ENCODE data around the gene FES.

The FES gene

DNA sequence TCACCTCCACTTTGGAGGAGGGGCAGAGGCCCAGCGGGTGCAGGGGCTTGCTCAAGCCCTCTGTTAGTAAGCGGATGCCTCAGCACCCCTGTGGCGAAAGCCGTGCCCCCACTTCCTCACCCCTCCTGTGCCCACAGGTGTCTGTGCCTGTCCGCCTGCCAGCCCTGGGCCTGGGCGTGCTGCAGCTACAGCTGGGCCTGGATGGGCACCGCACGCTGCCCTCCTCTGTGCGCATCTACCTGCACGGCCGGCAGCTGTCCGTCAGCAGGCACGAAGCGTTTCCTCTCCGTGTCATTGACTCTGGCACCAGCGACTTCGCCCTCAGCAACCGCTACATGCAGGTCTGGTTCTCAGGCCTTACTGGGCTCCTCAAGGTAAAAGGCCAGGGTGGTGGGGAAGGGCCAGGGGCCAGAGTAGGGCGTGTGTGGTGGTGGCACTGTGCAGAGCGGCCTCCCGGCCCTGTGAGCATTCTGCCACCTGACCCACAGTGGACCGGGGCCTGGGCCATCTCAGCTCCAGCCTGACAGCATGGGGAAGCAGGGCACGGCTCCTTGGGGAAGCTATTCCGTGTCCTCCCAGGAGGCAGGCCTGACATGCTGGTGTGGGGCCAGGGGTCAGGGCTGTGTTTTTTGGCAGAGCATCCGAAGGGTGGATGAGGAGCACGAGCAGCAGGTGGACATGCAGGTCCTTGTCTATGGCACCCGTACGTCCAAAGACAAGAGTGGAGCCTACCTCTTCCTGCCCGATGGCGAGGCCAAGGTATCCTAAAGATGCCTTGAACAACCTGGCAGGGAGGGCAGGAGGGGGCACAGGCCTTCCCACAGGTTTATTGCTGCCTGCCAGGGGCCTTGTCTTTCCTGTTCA lies 27.8 kb downstream of the FES start:
- peaks cover 85% of the 10 kb centered on the region for H3K36me3 ChIP-seq (ENCODE audit: insufficient read depth, low read length)
- 0 out of 2 replicates have a peak, but pooled peaks cover 7% of the 10 kb centered on the region for H4K20me1 ChIP-seq (ENCODE audit: insufficient read depth, low read length)
- H3K79me2 ChIP-seq (ENCODE audit: insufficient read depth, low read length): no peaks in the 10 kb centered on the region
- TF ChIP-seq CTCF (IDR thresholded peaks at IDR 0.05; ENCODE audit: borderline replicate concordance, extremely low read depth, low read length, poor library complexity, severe bottlenecking) (no peak), EZH2 (IDR thresholded peaks at IDR 0.05; ENCODE audit: borderline replicate concordance, low read depth, low read length, severe bottlenecking) (no peak)
- no peak for ATAC-seq (ENCODE audit: insufficient read depth, low read depth)
- H3K4me1 ChIP-seq (ENCODE audit: insufficient read depth, low read length): no peaks in the 10 kb centered on the region
- H3K4me2 ChIP-seq (ENCODE audit: insufficient read depth, low read length): no peak overlapping the region
- H3K27me3 ChIP-seq (ENCODE audit: insufficient read depth, low read length, poor library complexity): no peaks in the 10 kb centered on the region
- no peaks in the 10 kb centered on the region for H3K9me3 ChIP-seq (ENCODE audit: insufficient read depth, low read length, severe bottlenecking)
- H3K27ac ChIP-seq (ENCODE audit: low read length): no peak overlapping the region
- H3K9ac ChIP-seq (ENCODE audit: low read depth, low read length): no peak overlapping the region
- no peak for DNase-seq
- no peak overlapping the region for H3K4me3 ChIP-seq (ENCODE audit: low read depth in 1 of 2, low read length in 2 of 2)
- H2AFZ ChIP-seq (ENCODE audit: low read depth, low read length): no peak overlapping the region

DNA sequence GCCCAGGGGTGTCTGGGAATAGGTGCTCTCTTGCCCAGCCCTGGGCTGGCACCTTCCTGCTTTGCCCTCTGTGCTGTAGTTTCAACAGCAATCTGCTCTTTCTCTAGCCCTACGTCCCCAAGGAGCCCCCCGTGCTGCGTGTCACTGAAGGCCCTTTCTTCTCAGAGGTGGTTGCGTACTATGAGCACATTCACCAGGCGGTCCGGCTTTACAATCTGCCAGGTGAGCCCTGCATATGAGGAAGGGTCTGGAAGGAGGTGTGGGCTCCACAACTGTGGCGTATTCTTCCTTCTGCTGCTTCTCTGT lies 28.4 kb downstream of the FES start:
- H2AFZ ChIP-seq (ENCODE audit: low read depth, low read length): no peak overlapping the region
- H3K4me3 ChIP-seq (ENCODE audit: low read depth in 1 of 2, low read length in 2 of 2): no peak overlapping the region
- no peaks in the 10 kb centered on the region for H3K79me2 ChIP-seq (ENCODE audit: insufficient read depth, low read length)
- ATAC-seq (ENCODE audit: insufficient read depth, low read depth) (no peak), DNase-seq (no peak)
- H3K27me3 ChIP-seq (ENCODE audit: insufficient read depth, low read length, poor library complexity): no peaks in the 10 kb centered on the region
- no peaks in the 10 kb centered on the region for H3K9me3 ChIP-seq (ENCODE audit: insufficient read depth, low read length, severe bottlenecking)
- TF ChIP-seq EZH2 (IDR thresholded peaks at IDR 0.05; ENCODE audit: borderline replicate concordance, low read depth, low read length, severe bottlenecking) (no peak), CTCF (IDR thresholded peaks at IDR 0.05; ENCODE audit: borderline replicate concordance, extremely low read depth, low read length, poor library complexity, severe bottlenecking) (no peak)
- no peak overlapping the region for H3K27ac ChIP-seq (ENCODE audit: low read length)
- peaks cover 85% of the 10 kb centered on the region for H3K36me3 ChIP-seq (ENCODE audit: insufficient read depth, low read length)
- H3K4me2 ChIP-seq (ENCODE audit: insufficient read depth, low read length): no peak overlapping the region
- H3K4me1 ChIP-seq (ENCODE audit: insufficient read depth, low read length): no peaks in the 10 kb centered on the region
- H3K9ac ChIP-seq (ENCODE audit: low read depth, low read length): no peak overlapping the region
- 0 out of 2 replicates have a peak, but pooled peaks cover 7% of the 10 kb centered on the region for H4K20me1 ChIP-seq (ENCODE audit: insufficient read depth, low read length)

DNA sequence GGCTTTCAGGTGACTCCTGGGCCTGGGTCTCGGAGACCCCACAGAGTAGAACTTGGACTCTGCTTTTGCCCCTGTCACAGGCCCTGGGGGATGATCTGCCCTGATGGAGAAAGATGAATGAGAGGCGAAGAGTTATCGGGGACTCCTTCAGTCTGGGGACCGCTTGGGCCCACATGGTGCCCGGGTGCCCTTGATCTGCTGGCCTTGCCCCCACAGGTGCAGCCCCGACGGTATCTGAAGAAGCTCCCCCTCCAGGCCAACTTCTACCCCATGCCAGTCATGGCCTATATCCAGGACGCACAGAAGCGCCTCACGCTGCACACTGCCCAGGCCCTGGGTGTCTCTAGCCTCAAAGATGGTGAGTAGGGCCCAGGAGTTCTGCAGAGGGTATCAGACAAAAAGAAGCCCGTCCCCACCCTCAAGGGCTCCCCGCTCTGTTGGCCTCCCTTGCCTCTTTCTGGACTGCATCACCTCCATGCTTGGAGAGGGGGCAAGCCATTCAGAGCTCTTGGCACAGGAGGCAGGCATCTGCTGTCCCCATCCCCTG lies 29.2 kb downstream of the FES start:
- TF ChIP-seq CTCF (IDR thresholded peaks at IDR 0.05; ENCODE audit: borderline replicate concordance, extremely low read depth, low read length, poor library complexity, severe bottlenecking) (no peak), EZH2 (IDR thresholded peaks at IDR 0.05; ENCODE audit: borderline replicate concordance, low read depth, low read length, severe bottlenecking) (no peak)
- H3K9ac ChIP-seq (ENCODE audit: low read depth, low read length): no peak overlapping the region
- no peak overlapping the region for H2AFZ ChIP-seq (ENCODE audit: low read depth, low read length)
- DNase-seq (no peak), ATAC-seq (ENCODE audit: insufficient read depth, low read depth) (no peak)
- peaks cover 88% of the 10 kb centered on the region for H3K36me3 ChIP-seq (ENCODE audit: insufficient read depth, low read length)
- 0 out of 2 replicates have a peak, but pooled peaks cover 7% of the 10 kb centered on the region for H4K20me1 ChIP-seq (ENCODE audit: insufficient read depth, low read length)
- no peaks in the 10 kb centered on the region for H3K27me3 ChIP-seq (ENCODE audit: insufficient read depth, low read length, poor library complexity)
- no peaks in the 10 kb centered on the region for H3K4me1 ChIP-seq (ENCODE audit: insufficient read depth, low read length)
- H3K9me3 ChIP-seq (ENCODE audit: insufficient read depth, low read length, severe bottlenecking): no peaks in the 10 kb centered on the region
- no peaks in the 10 kb centered on the region for H3K79me2 ChIP-seq (ENCODE audit: insufficient read depth, low read length)
- no peak overlapping the region for H3K4me3 ChIP-seq (ENCODE audit: low read depth in 1 of 2, low read length in 2 of 2)
- no peak overlapping the region for H3K27ac ChIP-seq (ENCODE audit: low read length)
- no peak overlapping the region for H3K4me2 ChIP-seq (ENCODE audit: insufficient read depth, low read length)
